ENCODE data around the gene SPAG16. TPM values are rescaled to one million over a fixed set of nuclear protein-coding genes. Genes with fewer than 3 reads are reported as not detected.

SPAG16 gene
- 10 to 100 TPM in 1 of 2 donors, 1 to 10 TPM in 1; 5.0 to 10.4 TPM for total RNA-seq

GRCh38 chr2:213284105-213285090, at the start of gene SPAG16:
TSS of gene SPAG16 (plus strand) at chr2:213284464.
- ATAC-seq (peak; percentile 99), DNase-seq (ENCODE audit: low spot score in 2 of 2) (peak; percentile 94 to 97)
- Mint-ChIP-seq H3K9me3 (no peaks in the 10 kb centered on the region), H3K27ac (peak within 1 kb of the TSS; percentile 95 to 98), H3K36me3 (no peaks in the 10 kb centered on the region)

- no peak for ATAC-seq
- no peak overlapping the region for H3K27ac Mint-ChIP-seq
- no peak for DNase-seq (ENCODE audit: low spot score in 2 of 2)
- H3K36me3 Mint-ChIP-seq: no peaks in the 10 kb centered on the region
- no peaks in the 10 kb centered on the region for H3K9me3 Mint-ChIP-seq
Observed at GRCh38 chr2:213234641-213235040, 49.6 kb upstream of the SPAG16 start.

GRCh38 chr2:213235741-213236140, 48.5 kb upstream of the SPAG16 start:
- Mint-ChIP-seq H3K36me3 (no peaks in the 10 kb centered on the region), H3K9me3 (no peaks in the 10 kb centered on the region), H3K27ac (no peak overlapping the region)
- DNase-seq (ENCODE audit: low spot score in 2 of 2) (no peak), ATAC-seq (no peak)

- H3K9me3 Mint-ChIP-seq: no peaks in the 10 kb centered on the region
- ATAC-seq (no peak), DNase-seq (ENCODE audit: low spot score in 2 of 2) (no peak)
- H3K36me3 Mint-ChIP-seq: no peaks in the 10 kb centered on the region
- no peak overlapping the region for H3K27ac Mint-ChIP-seq
Observed at GRCh38 chr2:213237251-213237650, 47.0 kb upstream of the SPAG16 start.

- Mint-ChIP-seq H3K9me3 (no peaks in the 10 kb centered on the region), H3K36me3 (no peaks in the 10 kb centered on the region), H3K27ac (no peak overlapping the region)
- ATAC-seq (no peak), DNase-seq (ENCODE audit: low spot score in 2 of 2) (no peak)
Observed at GRCh38 chr2:213237787-213238186, 46.5 kb upstream of the SPAG16 start.

GRCh38 chr2:213238753-213239495, 45.3 kb upstream of the SPAG16 start:
- Mint-ChIP-seq H3K27ac (no peak overlapping the region), H3K36me3 (no peaks in the 10 kb centered on the region), H3K9me3 (no peaks in the 10 kb centered on the region)
- DNase-seq (ENCODE audit: low spot score in 2 of 2) (no peak), ATAC-seq (no peak)

- Mint-ChIP-seq H3K27ac (no peak overlapping the region), H3K9me3 (no peaks in the 10 kb centered on the region), H3K36me3 (no peaks in the 10 kb centered on the region)
- ATAC-seq (no peak), DNase-seq (ENCODE audit: low spot score in 2 of 2) (no peak)
Observed at GRCh38 chr2:213241817-213242216, 42.4 kb upstream of the SPAG16 start.

- no peak for DNase-seq (ENCODE audit: low spot score in 2 of 2)
- no peak for ATAC-seq
- Mint-ChIP-seq H3K27ac (no peak overlapping the region), H3K9me3 (no peaks in the 10 kb centered on the region), H3K36me3 (no peaks in the 10 kb centered on the region)
Observed at GRCh38 chr2:213242653-213243052, 41.6 kb upstream of the SPAG16 start.

- H3K27ac Mint-ChIP-seq: no peak overlapping the region
- DNase-seq (ENCODE audit: low spot score in 2 of 2) (no peak), ATAC-seq (no peak)
- no peaks in the 10 kb centered on the region for H3K9me3 Mint-ChIP-seq
- no peaks in the 10 kb centered on the region for H3K36me3 Mint-ChIP-seq
Observed at GRCh38 chr2:213243189-213244044, 40.8 kb upstream of the SPAG16 start.

GRCh38 chr2:213246497-213247281, 37.6 kb upstream of the SPAG16 start:
- ATAC-seq (peak in 1 of 2 donors; percentile 56), DNase-seq (ENCODE audit: low spot score in 2 of 2) (peak in 1 of 2 donors; percentile 51)
- no peaks in the 10 kb centered on the region for H3K36me3 Mint-ChIP-seq
- H3K27ac Mint-ChIP-seq: no peak overlapping the region
- H3K9me3 Mint-ChIP-seq: no peaks in the 10 kb centered on the region

GRCh38 chr2:213247566-213247965, 36.7 kb upstream of the SPAG16 start:
- Mint-ChIP-seq H3K9me3 (no peaks in the 10 kb centered on the region), H3K36me3 (no peaks in the 10 kb centered on the region), H3K27ac (no peak overlapping the region)
- ATAC-seq (no peak), DNase-seq (ENCODE audit: low spot score in 2 of 2) (no peak)

GRCh38 chr2:213248637-213249036, 35.6 kb upstream of the SPAG16 start:
- no peak overlapping the region for H3K27ac Mint-ChIP-seq
- H3K36me3 Mint-ChIP-seq: no peaks in the 10 kb centered on the region
- DNase-seq (ENCODE audit: low spot score in 2 of 2): no peak
- ATAC-seq: no peak
- H3K9me3 Mint-ChIP-seq: no peaks in the 10 kb centered on the region

GRCh38 chr2:213249502-213249901, 34.8 kb upstream of the SPAG16 start:
- no peak for DNase-seq (ENCODE audit: low spot score in 2 of 2)
- no peak for ATAC-seq
- Mint-ChIP-seq H3K27ac (peak overlapping the region in 1 of 2 donors; percentile 12), H3K36me3 (no peaks in the 10 kb centered on the region), H3K9me3 (no peaks in the 10 kb centered on the region)

GRCh38 chr2:213251618-213252017, 32.6 kb upstream of the SPAG16 start:
- no peaks in the 10 kb centered on the region for H3K36me3 Mint-ChIP-seq
- ATAC-seq (peak in 1 of 2 donors; percentile 72), DNase-seq (ENCODE audit: low spot score in 2 of 2) (no peak)
- H3K9me3 Mint-ChIP-seq: no peaks in the 10 kb centered on the region
- H3K27ac Mint-ChIP-seq: no peak overlapping the region

- H3K27ac Mint-ChIP-seq: no peak overlapping the region
- ATAC-seq (no peak), DNase-seq (ENCODE audit: low spot score in 2 of 2) (no peak)
- no peaks in the 10 kb centered on the region for H3K36me3 Mint-ChIP-seq
- no peaks in the 10 kb centered on the region for H3K9me3 Mint-ChIP-seq
Observed at GRCh38 chr2:213252206-213252605, 32.1 kb upstream of the SPAG16 start.

- ATAC-seq: no peak
- Mint-ChIP-seq H3K36me3 (no peaks in the 10 kb centered on the region), H3K9me3 (no peaks in the 10 kb centered on the region), H3K27ac (no peak overlapping the region)
- DNase-seq (ENCODE audit: low spot score in 2 of 2): no peak
Observed at GRCh38 chr2:213253162-213253561, 31.1 kb upstream of the SPAG16 start.

Data from activated naive CD4-positive, alpha-beta T cell treated with anti-CD3 and anti-CD28 coated beads, Interleukin-2, amount 50 U/mL, for 72 hours (primary cell).